ENCODE results near the gene RNF135.

Gene RNF135

DNA sequence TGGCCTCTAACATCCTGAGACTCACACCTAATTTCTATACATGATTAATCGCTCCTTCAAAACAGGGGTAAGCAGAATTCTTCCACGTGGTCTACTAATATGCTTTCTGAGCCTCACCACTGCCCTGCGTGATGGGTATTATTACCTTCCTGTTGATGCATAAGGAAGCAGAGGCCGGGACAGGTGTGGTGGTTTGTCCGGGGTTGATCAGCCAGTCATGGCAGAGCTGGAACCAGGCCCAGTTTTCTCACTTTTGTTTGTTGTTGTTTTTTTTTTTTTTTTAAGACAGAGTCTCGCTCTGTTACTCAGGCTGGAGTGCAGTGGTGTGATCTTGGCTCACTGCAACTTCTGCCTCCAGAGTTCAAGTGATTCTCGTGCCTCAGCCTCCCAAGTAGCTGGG lies 31.2 kb downstream of the RNF135 start:
- no peaks in the 10 kb centered on the region for H3K27me3 ChIP-seq (ENCODE audit: insufficient read depth, low read depth)
- no peak overlapping the region for H3K9ac ChIP-seq
- H2AFZ ChIP-seq (ENCODE audit: low read depth): no peak overlapping the region
- H3K4me2 ChIP-seq: no peak overlapping the region
- H3K27ac ChIP-seq: no peak overlapping the region
- no peaks in the 10 kb centered on the region for H3K4me1 ChIP-seq (ENCODE audit: low read depth, poor library complexity, severe bottlenecking)
- H3K79me2 ChIP-seq (ENCODE audit: insufficient read depth, low read depth): no peaks in the 10 kb centered on the region
- no peaks in the 10 kb centered on the region for H3K36me3 ChIP-seq (ENCODE audit: insufficient read depth)
- no peak for TF ChIP-seq CTCF (conservative IDR thresholded peaks at IDR 0.05; ENCODE audit: low read depth, low read length)
- no peak overlapping the region for H3K4me3 ChIP-seq (IDR thresholded peaks at IDR 0.05; ENCODE audit: insufficient read depth, low read depth, low read length)
- H4K20me1 ChIP-seq (ENCODE audit: insufficient read depth): no peaks in the 10 kb centered on the region

DNA sequence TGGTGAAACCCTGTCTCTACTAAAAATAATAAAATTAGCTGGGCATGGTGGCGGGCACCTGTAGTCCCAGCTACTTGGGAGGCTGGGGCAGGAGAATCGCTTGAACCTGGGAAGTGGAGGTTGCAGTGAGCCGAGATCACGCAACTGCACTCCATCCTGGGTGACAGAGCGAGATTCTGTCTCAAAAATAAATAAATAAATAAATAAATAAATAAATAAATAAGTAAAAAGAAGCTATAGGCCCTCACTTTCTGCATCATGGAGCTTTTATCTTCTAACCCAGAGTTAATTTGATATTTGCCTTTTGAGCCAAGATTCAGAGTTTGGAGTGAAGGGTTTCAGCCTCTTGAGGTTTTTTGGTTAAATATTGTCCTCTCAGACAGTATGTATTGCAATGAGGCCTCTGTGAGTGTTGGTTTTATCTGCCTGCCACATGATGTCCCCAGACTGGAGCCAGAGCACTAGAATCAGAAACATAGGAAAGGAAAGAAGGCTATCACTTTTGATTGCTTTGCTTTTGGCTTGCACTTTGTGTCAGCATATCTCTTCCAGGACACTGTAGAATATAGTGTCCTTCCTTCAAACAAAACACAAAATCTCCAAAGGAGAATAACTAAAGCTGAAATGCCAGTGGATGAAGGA lies 32.5 kb downstream of the RNF135 start:
- H3K27me3 ChIP-seq (ENCODE audit: insufficient read depth, low read depth): no peaks in the 10 kb centered on the region
- H4K20me1 ChIP-seq (ENCODE audit: insufficient read depth): no peaks in the 10 kb centered on the region
- H3K9ac ChIP-seq: no peak overlapping the region
- no peaks in the 10 kb centered on the region for H3K79me2 ChIP-seq (ENCODE audit: insufficient read depth, low read depth)
- no peak overlapping the region for H3K4me2 ChIP-seq
- TF ChIP-seq CTCF (conservative IDR thresholded peaks at IDR 0.05; ENCODE audit: low read depth, low read length): no peak
- no peaks in the 10 kb centered on the region for H3K4me1 ChIP-seq (ENCODE audit: low read depth, poor library complexity, severe bottlenecking)
- no peak overlapping the region for H3K27ac ChIP-seq
- no peak overlapping the region for H2AFZ ChIP-seq (ENCODE audit: low read depth)
- H3K4me3 ChIP-seq (IDR thresholded peaks at IDR 0.05; ENCODE audit: insufficient read depth, low read depth, low read length): no peak overlapping the region
- H3K36me3 ChIP-seq (ENCODE audit: insufficient read depth): no peaks in the 10 kb centered on the region

DNA sequence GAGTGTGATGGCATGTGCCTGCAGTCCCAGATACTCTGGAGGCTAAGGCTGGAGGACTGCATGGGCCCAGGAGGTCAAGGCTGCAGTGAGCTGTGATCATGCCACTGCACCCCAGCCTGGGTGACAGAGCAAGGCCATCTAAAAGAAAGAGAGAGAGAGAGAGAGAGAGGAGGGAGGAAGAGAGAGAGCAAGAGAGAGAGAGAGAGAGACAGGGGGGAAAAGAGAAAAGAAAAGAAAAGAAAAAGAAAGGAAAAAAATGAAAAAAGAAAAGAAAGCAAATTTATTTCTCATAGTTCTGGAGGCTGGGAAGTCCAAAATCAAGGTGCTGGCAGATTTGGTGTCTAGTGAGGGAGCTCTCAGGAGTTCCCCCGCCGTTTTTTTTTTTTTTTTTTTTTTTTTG lies 33.3 kb downstream of the RNF135 start:
- Histone ChIP-seq H3K36me3 (ENCODE audit: insufficient read depth) (no peaks in the 10 kb centered on the region), H3K4me3 (IDR thresholded peaks at IDR 0.05; ENCODE audit: insufficient read depth, low read depth, low read length) (no peak overlapping the region), H4K20me1 (ENCODE audit: insufficient read depth) (no peaks in the 10 kb centered on the region), H3K4me1 (ENCODE audit: low read depth, poor library complexity, severe bottlenecking) (no peaks in the 10 kb centered on the region), H3K79me2 (ENCODE audit: insufficient read depth, low read depth) (no peaks in the 10 kb centered on the region), H3K9ac (no peak overlapping the region), H3K4me2 (no peak overlapping the region), H3K27me3 (ENCODE audit: insufficient read depth, low read depth) (no peaks in the 10 kb centered on the region), H3K27ac (no peak overlapping the region), H2AFZ (ENCODE audit: low read depth) (no peak overlapping the region)
- no peak for TF ChIP-seq CTCF (conservative IDR thresholded peaks at IDR 0.05; ENCODE audit: low read depth, low read length)

GRCh38 chr17:31007695-31008373 lies 37.0 kb downstream of the RNF135 start:
- no peak overlapping the region for H3K9ac ChIP-seq

More at GRCh38 chr17:31007695-31008373, 37.0 kb downstream of the RNF135 start:
- H3K79me2 ChIP-seq (ENCODE audit: insufficient read depth, low read depth): no peaks in the 10 kb centered on the region
- no peak overlapping the region for H3K4me3 ChIP-seq (IDR thresholded peaks at IDR 0.05; ENCODE audit: insufficient read depth, low read depth, low read length)
- no peaks in the 10 kb centered on the region for H3K27me3 ChIP-seq (ENCODE audit: insufficient read depth, low read depth)
- TF ChIP-seq CTCF (conservative IDR thresholded peaks at IDR 0.05; ENCODE audit: low read depth, low read length): no peak
- no peak overlapping the region for H3K4me2 ChIP-seq
- no peaks in the 10 kb centered on the region for H3K36me3 ChIP-seq (ENCODE audit: insufficient read depth)
- no peak overlapping the region for H2AFZ ChIP-seq (ENCODE audit: low read depth)
- H4K20me1 ChIP-seq (ENCODE audit: insufficient read depth): no peaks in the 10 kb centered on the region
- H3K27ac ChIP-seq: no peak overlapping the region
- H3K4me1 ChIP-seq (ENCODE audit: low read depth, poor library complexity, severe bottlenecking): no peaks in the 10 kb centered on the region
